H1 (cell line): ENCODE data around the gene ZNF358. TPM values are rescaled to one million over a fixed set of nuclear protein-coding genes. Genes with fewer than 3 reads are reported as not detected.

ENCODE experiments used
- BCL11A ChIP-seq, 2 experiments: IDR thresholded peaks; one replicate each; pipeline ENCODE4 v1.6.1; 2011; ENCODE audit warnings: low read depth in 2 of 2, low read length in 2 of 2, mild to moderate bottlenecking in 2 of 2
- SP2 ChIP-seq: IDR thresholded peaks from 2 replicates; pipeline ENCODE4 v1.6.1; 2012; ENCODE audit warnings: mild to moderate bottlenecking, low read length, inconsistent platforms
- SP4 ChIP-seq: IDR thresholded peaks from 2 replicates; pipeline ENCODE4 v1.6.1; 2012; ENCODE audit warnings: low read length, inconsistent platforms
- ZNF274 ChIP-seq: IDR thresholded peaks from 2 replicates; pipeline ENCODE4 v1.7.0; 2012; ENCODE audit warnings: low read length, borderline replicate concordance; ENCODE audit errors: extremely low read depth
- polyA plus RNA-seq, 7 experiments: library from polyadenylated mRNA; depleted of rRNA in 3 of 7; stranded (reverse) in 5 of 7; unstranded in 2 of 7; fragments of >200 nt in 5 of 7; fragments of 200-250 nt in 2 of 7; gene quantifications; 1 replicate in 5 of 7; 2 replicates in 1 of 7; 4 replicates in 1 of 7; pipeline versions ENCODE4 v1.2.1 to v1.2.3, GENCODE V29; 2011 to 2013; ENCODE audit warnings: missing spikeins in 2 of 7, mixed read lengths in 2 of 7
- total RNA-seq: library from RNA; stranded (reverse); fragmentation: NEBNext Ultra II Directional; extraction: Animal tissue kit (Norgen Biotek cat#: 25700); gene quantifications from 2 replicates; pipeline ENCODE4 v1.2.1, GENCODE V29; 2021
- TF ChIP-seq, protein P1 (sequence below), 3 experiments: IDR thresholded peaks; 1 replicate in 2 of 3; 2 replicates in 1 of 3; pipeline versions ENCODE4 v1.5.1 to v1.6.1; 2011; ENCODE audit warnings: low read length in 3 of 3, mild to moderate bottlenecking in 3 of 3, inconsistent platforms in 2 of 3, low read depth in 1 of 3, moderate library complexity in 1 of 3; ENCODE audit not compliant: insufficient read depth in 1 of 3; ENCODE audit errors: control extremely low read depth in 1 of 3

ZNF358 gene
- total and polyA plus RNA-seq, 2 of the 8 experiments (the other 6 are each of a cell fraction or from before 2014, with no cell fraction given) = 40.0 to 60.3 TPM

DNA sequence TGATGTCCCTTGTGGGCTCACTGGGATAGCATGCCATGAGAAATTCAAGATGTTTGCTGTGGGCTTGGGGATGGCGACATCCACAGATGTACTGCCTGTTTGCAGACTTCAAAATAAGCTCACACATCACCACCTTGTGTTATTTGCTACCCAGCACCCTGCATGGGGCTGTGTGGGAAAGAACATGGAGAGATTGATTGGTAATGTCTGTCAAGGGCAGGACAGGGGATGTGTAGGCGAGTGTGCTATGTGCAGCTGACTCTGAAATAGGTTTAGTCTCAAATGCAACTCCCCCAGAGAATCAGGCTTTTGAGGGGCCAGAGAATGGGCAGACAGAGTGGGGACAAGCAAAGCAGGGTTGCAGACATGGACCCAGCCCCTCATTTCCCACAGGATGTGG is 44.4 kb downstream of the ZNF358 start (continued):
- TF ChIP-seq, protein P1, sequence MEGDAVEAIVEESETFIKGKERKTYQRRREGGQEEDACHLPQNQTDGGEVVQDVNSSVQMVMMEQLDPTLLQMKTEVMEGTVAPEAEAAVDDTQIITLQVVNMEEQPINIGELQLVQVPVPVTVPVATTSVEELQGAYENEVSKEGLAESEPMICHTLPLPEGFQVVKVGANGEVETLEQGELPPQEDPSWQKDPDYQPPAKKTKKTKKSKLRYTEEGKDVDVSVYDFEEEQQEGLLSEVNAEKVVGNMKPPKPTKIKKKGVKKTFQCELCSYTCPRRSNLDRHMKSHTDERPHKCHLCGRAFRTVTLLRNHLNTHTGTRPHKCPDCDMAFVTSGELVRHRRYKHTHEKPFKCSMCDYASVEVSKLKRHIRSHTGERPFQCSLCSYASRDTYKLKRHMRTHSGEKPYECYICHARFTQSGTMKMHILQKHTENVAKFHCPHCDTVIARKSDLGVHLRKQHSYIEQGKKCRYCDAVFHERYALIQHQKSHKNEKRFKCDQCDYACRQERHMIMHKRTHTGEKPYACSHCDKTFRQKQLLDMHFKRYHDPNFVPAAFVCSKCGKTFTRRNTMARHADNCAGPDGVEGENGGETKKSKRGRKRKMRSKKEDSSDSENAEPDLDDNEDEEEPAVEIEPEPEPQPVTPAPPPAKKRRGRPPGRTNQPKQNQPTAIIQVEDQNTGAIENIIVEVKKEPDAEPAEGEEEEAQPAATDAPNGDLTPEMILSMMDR (IDR thresholded peaks at IDR 0.05; ENCODE audit: control extremely low read depth in 1 of 3, insufficient read depth in 1 of 3, low read depth in 1 of 3, low read length in 3 of 3) = no peak
- TF ChIP-seq ZNF274 = no peak
- TF ChIP-seq SP4 = no peak
- no peak for TF ChIP-seq SP2
- TF ChIP-seq BCL11A (IDR thresholded peaks at IDR 0.05; ENCODE audit: low read depth in 2 of 2, low read length in 2 of 2) = no peak
